IMR-90 (cell line): ENCODE measurements around the gene ALKAL2. TPM values are rescaled to one million over a fixed set of nuclear protein-coding genes. Genes with fewer than 3 reads are reported as not detected.

ENCODE experiments used
- ATAC-seq: fragments of 200-7000 bp; cut with Tn5 transposase; 2 replicates; pipeline ENCODE4 v1.9.1; 2020; ENCODE audit warnings: low read depth, mild to moderate bottlenecking, moderate library complexity
- BruUV-seq: library from RNA; stranded (reverse); fragments of 400-500 nt; replicated peaks from 2 replicates; lab custom pipeline; 2021; lab: Mats Ljungman, UMichigan
- CTCF ChIA-PET: fragments of 300-600 bp; formaldehyde crosslinking; extraction: SDS; loops from one replicate; lab custom pipeline; 2021; ENCODE audit warnings: antibody characterized with exemption; lab: Yijun Ruan, JAX
- POLR2A ChIA-PET: fragments of 300-600 bp; sonication (Branson Sonifier 250); formaldehyde crosslinking; loops from one replicate; lab custom pipeline; 2022; ENCODE audit warnings: antibody characterized with exemption; ENCODE audit not compliant: unreplicated experiment; lab: Charles Lee
- DNase-seq: peaks from one replicate; pipeline ENCODE4 v3.0.0; 2013
- H2AFZ ChIP-seq: replicated peaks from 2 replicates; pipeline ENCODE3; 2013; ENCODE audit warnings: low read length, mild to moderate bottlenecking; ENCODE audit not compliant: poor library complexity
- H2AK5ac ChIP-seq: 2 replicates; pipeline ENCODE4 v1.6.1; 2013; ENCODE audit warnings: low read depth, low read length, inconsistent platforms
- H2AK9ac ChIP-seq: replicated peaks from 2 replicates; pipeline ENCODE3; 2013; ENCODE audit warnings: mild to moderate bottlenecking, low read depth, low read length, moderate library complexity; ENCODE audit not compliant: poor library complexity
- H2BK120ac ChIP-seq: 2 replicates; pipeline ENCODE4 v1.6.1; 2013; ENCODE audit warnings: low read depth, low read length, inconsistent platforms
- H2BK15ac ChIP-seq: 3 replicates; pipeline ENCODE4 v1.6.1; 2013; ENCODE audit warnings: low read depth, low read length, inconsistent platforms
- H2BK20ac ChIP-seq: 2 replicates; pipeline ENCODE4 v1.6.1; 2013; ENCODE audit warnings: low read depth, mild to moderate bottlenecking, inconsistent platforms, low read length, moderate library complexity
- H2BK5ac ChIP-seq: 2 replicates; pipeline ENCODE4 v1.6.1; 2013; ENCODE audit warnings: mild to moderate bottlenecking, low read depth, low read length, inconsistent platforms; ENCODE audit not compliant: poor library complexity, severe bottlenecking
- H3K14ac ChIP-seq: replicated peaks from 2 replicates; pipeline ENCODE4 v1.6.1; 2013; ENCODE audit warnings: low read depth, low read length, inconsistent platforms
- H3K18ac ChIP-seq: 2 replicates; pipeline ENCODE4 v1.6.1; 2013; ENCODE audit warnings: low read depth, low read length, control low read depth
- H3K23ac ChIP-seq: 2 replicates; pipeline ENCODE4 v1.6.1; 2013; ENCODE audit warnings: low read depth, low read length, inconsistent platforms
- H3K27ac ChIP-seq: 2 replicates; pipeline ENCODE4 v1.5.1; 2013; ENCODE audit warnings: mild to moderate bottlenecking, control low read depth, low read length; ENCODE audit not compliant: insufficient read depth
- H3K27me3 ChIP-seq: 2 replicates; pipeline ENCODE4 v1.6.1; 2013; ENCODE audit warnings: low read length; ENCODE audit not compliant: control insufficient read depth, insufficient read depth
- H3K36me3 ChIP-seq: 2 replicates; pipeline ENCODE4 v1.6.1; 2013; ENCODE audit warnings: low read length, mixed read lengths; ENCODE audit not compliant: control insufficient read depth, insufficient read depth
- H3K4ac ChIP-seq: 2 replicates; pipeline ENCODE4 v1.6.1; 2013; ENCODE audit warnings: low read depth, low read length, inconsistent platforms
- H3K4me1 ChIP-seq: 2 replicates; pipeline ENCODE4 v1.6.1; 2013; ENCODE audit warnings: low read length, mixed read lengths; ENCODE audit not compliant: control insufficient read depth, insufficient read depth
- H3K4me2 ChIP-seq: 2 replicates; pipeline ENCODE4 v1.6.1; 2013; ENCODE audit warnings: low read depth, mild to moderate bottlenecking, control low read depth, low read length, moderate library complexity
- H3K4me3 ChIP-seq: 2 replicates; pipeline ENCODE4 v1.5.1; 2013; ENCODE audit warnings: low read depth, mild to moderate bottlenecking, control low read depth, low read length, moderate library complexity; ENCODE audit not compliant: insufficient read depth
- H3K56ac ChIP-seq: 2 replicates; pipeline ENCODE4 v1.6.1; 2013; ENCODE audit warnings: low read length, inconsistent platforms; ENCODE audit not compliant: insufficient read depth; ENCODE audit errors: extremely low read depth
- H3K79me1 ChIP-seq, 2 experiments: 2 replicates each; pipeline ENCODE4 v1.6.1; 2013; ENCODE audit warnings: low read length in 2 of 2, inconsistent platforms in 1 of 2, low read depth in 1 of 2
- H3K9ac ChIP-seq: 2 replicates; pipeline ENCODE4 v1.6.1; 2013; ENCODE audit warnings: low read depth, low read length, control low read depth
- H3K9me1 ChIP-seq: 2 replicates; pipeline ENCODE4 v1.6.1; 2013; ENCODE audit warnings: low read length, inconsistent platforms; ENCODE audit not compliant: insufficient read depth
- H3K9me3 ChIP-seq: 2 replicates; pipeline ENCODE4 v1.6.1; 2013; ENCODE audit warnings: low read length; ENCODE audit not compliant: control insufficient read depth, insufficient read depth
- H4K20me1 ChIP-seq: 2 replicates; pipeline ENCODE4 v1.6.1; 2013; ENCODE audit warnings: low read length, inconsistent platforms; ENCODE audit not compliant: insufficient read depth
- H4K5ac ChIP-seq: 2 replicates; pipeline ENCODE4 v1.6.1; 2013; ENCODE audit warnings: mild to moderate bottlenecking, low read depth, low read length, control low read depth
- H4K8ac ChIP-seq, 2 experiments: 2 replicates each; pipeline ENCODE4 v1.6.1; 2013; ENCODE audit warnings: low read depth in 2 of 2, low read length in 2 of 2, control low read depth in 1 of 2, inconsistent platforms in 1 of 2
- H4K91ac ChIP-seq: 2 replicates; pipeline ENCODE4 v1.6.1; 2013; ENCODE audit warnings: low read depth, low read length, inconsistent platforms; ENCODE audit not compliant: insufficient read depth
- BHLHE40 ChIP-seq: fragments of 150-350 bp; IDR thresholded peaks from 2 replicates; pipeline ENCODE4 v1.6.1; 2016; ENCODE audit warnings: mild to moderate bottlenecking, low read depth, low read length
- MXI1 ChIP-seq: IDR thresholded peaks from 2 replicates; pipeline ENCODE4 v1.6.1; 2012; ENCODE audit warnings: low read depth, mild to moderate bottlenecking, low read length, moderate library complexity, borderline replicate concordance
- NFE2L2 ChIP-seq: fragments of 150-350 bp; IDR thresholded peaks from 2 replicates; pipeline ENCODE4 v1.6.1; 2016; ENCODE audit warnings: low read depth, mild to moderate bottlenecking, low read length
- WGBS, 2 experiments: methylation state at CpG; one replicate each; pipeline versions ENCODE4 v1.1.5 to v1.1.7; 2013; ENCODE audit warnings: missing lambda C conversion rate in 2 of 2; ENCODE audit not compliant: insufficient read length in 1 of 2; ENCODE audit errors: extremely low coverage in 2 of 2; 5-methylcytosine and 5-hydroxymethylcytosine counted together
- dilution Hi-C: fragments of 300-500 bp; cut with HindIII; formaldehyde crosslinking; loops from one replicate; pipeline ENCODE4 v1.14.3; 2018; ENCODE audit warnings: low sequenced_read_pairs; ENCODE audit not compliant: unreplicated experiment
- in situ Hi-C: fragments of 300-500 bp; cut with MboI; formaldehyde crosslinking; loops from 3 replicates; pipeline ENCODE4 v1.14.3; 2019; ENCODE audit warnings: low sequenced_read_pairs, inconsistent platforms, mixed read lengths
- intact Hi-C: fragments of 100-400 bp; cut with micrococcal nuclease; formaldehyde crosslinking; loops from 2 replicates; pipeline ENCODE4 v1.10.0; 2022
- polyA plus RNA-seq, 3 experiments: library from polyadenylated mRNA; depleted of rRNA; stranded (reverse); fragments of >200 nt; gene quantifications; 2 replicates each; pipeline ENCODE4 v1.2.3, GENCODE V29; 2012; ENCODE audit warnings: low replicate concordance in 1 of 3
- total RNA-seq: library from RNA; depleted of rRNA; stranded (reverse); fragments of >200 nt; gene quantifications from 2 replicates; pipeline ENCODE4 v1.2.3, GENCODE V29; 2012

ALKAL2 gene
- total and polyA plus RNA-seq, 2 of the 4 experiments (the other 2 are of a cell fraction), result not detected

DNA sequence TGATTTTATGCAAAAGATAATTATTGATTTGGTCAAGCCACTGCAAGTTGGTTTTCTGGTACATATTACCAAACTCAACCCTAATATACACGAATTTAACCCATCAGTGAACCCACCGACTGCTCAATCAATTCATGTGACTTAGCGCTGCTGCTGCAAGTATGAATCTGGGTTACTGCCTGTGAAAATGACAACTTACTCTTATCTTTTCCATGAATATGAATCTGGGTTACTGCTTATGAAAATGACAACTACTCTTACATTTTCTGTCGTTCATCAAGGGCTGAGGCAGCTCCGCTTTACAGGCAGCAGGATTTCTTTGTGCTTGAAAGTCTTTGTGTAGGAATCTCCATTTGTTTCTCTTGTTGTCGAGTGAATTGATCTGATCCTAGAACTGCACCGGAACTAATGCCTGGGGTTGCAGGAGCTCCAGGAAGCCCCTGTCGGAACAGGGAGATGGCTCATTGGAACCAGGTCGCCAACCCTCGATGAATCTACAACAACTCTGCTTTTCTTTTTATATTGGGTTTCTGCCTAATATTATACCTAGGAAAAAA lies 22.1 kb upstream of the ALKAL2 start:
- Histone ChIP-seq H3K14ac (no peak overlapping the region), H2BK120ac (no peak overlapping the region), H2AK5ac (no peak overlapping the region), H3K4me1 (no peaks in the 10 kb centered on the region), H3K27ac (no peak overlapping the region), H3K79me1 (no peaks in the 10 kb centered on the region), H2BK15ac (no peak overlapping the region), H3K4ac (no peak overlapping the region), H4K8ac (no peak overlapping the region), H2BK5ac (no peak overlapping the region), H3K9ac (no peak overlapping the region), H3K9me1 (no peaks in the 10 kb centered on the region), H3K4me2 (no peak overlapping the region), H3K56ac (no peak overlapping the region), H3K27me3 (no peaks in the 10 kb centered on the region), H3K9me3 (peaks cover 6% of the 10 kb centered on the region; the same call in 1 of the 2 replicates), H3K36me3 (no peaks in the 10 kb centered on the region), H3K4me3 (no peak overlapping the region), H2AFZ (no peak overlapping the region), H2BK20ac (no peak overlapping the region), H4K91ac (no peak overlapping the region), H2AK9ac (no peak overlapping the region), H4K5ac (no peak overlapping the region), H4K20me1 (no peaks in the 10 kb centered on the region), H3K23ac (no peak overlapping the region), H3K18ac (no peak overlapping the region)
- no CpG with 5 or more reads among the region's 10 CpGs for WGBS, 2 experiments
- ChIA-PET CTCF (no interaction called here), POLR2A (no interaction called here)
- ATAC-seq, result no peak
- TF ChIP-seq NFE2L2 (no peak), BHLHE40 (no peak), MXI1 (no peak)
- no TSS peak for BruUV-seq
- DNase-seq, result no peak
- intact Hi-C loops (no loop called here), in situ Hi-C loops (no loop called here), dilution Hi-C loops (no loop called here)
